ENCODE results near the gene SBSN. TPM values are rescaled to one million over a fixed set of nuclear protein-coding genes. Genes with fewer than 3 reads are reported as not detected.

Gene SBSN
- total and polyA plus RNA-seq, 10 of the 15 experiments (the other 5 are each of a cell fraction or from before 2014, with no cell fraction given), result 0.09 TPM; not detected in 9

- TF ChIP-seq CHD2 (IDR thresholded peaks at IDR 0.05; ENCODE audit: borderline replicate concordance, low read depth, low read length) (peak; percentile 15; the same call in 1 of the 2 replicates), TAF1 (IDR thresholded peaks at IDR 0.05; ENCODE audit: borderline replicate concordance, low read depth, low read length) (no peak), ATF2 (IDR thresholded peaks at IDR 0.05; ENCODE audit: low read length) (no peak), DPF2 (IDR thresholded peaks at IDR 0.05) (peak; percentile 49; the same call in 1 of the 2 replicates), IKZF1 (conservative IDR thresholded peaks at IDR 0.05) (peak; percentile 84), ZNF24 (IDR thresholded peaks at IDR 0.05) (no peak), GATAD2B (conservative IDR thresholded peaks at IDR 0.05; ENCODE audit: low read depth) (0 out of 2 replicates have a peak, but pooled peaks have one; percentile 46), BMI1 (IDR thresholded peaks at IDR 0.05; ENCODE audit: borderline replicate concordance) (no peak), SREBF1 (IDR thresholded peaks at IDR 0.05; ENCODE audit: low read length) (no peak), YY1 (IDR thresholded peaks at IDR 0.05; ENCODE audit: low read depth, low read length) (peak; percentile 82), SIN3A (IDR thresholded peaks at IDR 0.05; ENCODE audit: low read depth, low read length) (no peak), STAT1 (conservative IDR thresholded peaks at IDR 0.05) (no peak), BHLHE40 (IDR thresholded peaks at IDR 0.05; ENCODE audit: borderline replicate concordance in 1 of 2, low read depth in 2 of 2, low read length in 1 of 2) (peak; percentile 19 to 39; a peak in 1 of 4 replicates), MTA3 (IDR thresholded peaks at IDR 0.05; ENCODE audit: borderline replicate concordance, low read length) (no peak), FOXM1 (IDR thresholded peaks at IDR 0.05; ENCODE audit: low read depth, low read length) (no peak; the same call in 1 of the 2 replicates), SUPT20H (IDR thresholded peaks at IDR 0.05; ENCODE audit: borderline replicate concordance, control insufficient read depth, low read depth, low read length) (no peak), RFX5 (IDR thresholded peaks at IDR 0.05; ENCODE audit: low read depth, low read length) (no peak), PKNOX1 (IDR thresholded peaks at IDR 0.05) (peak; percentile 29; the same call in 1 of the 2 replicates), NFIC (IDR thresholded peaks at IDR 0.05; ENCODE audit: low read depth, low read length) (no peak), TCF12 (IDR thresholded peaks at IDR 0.05; ENCODE audit: low read depth, low read length) (peak; percentile 53; the same call in 1 of the 2 replicates), SIX5 (IDR thresholded peaks at IDR 0.05; ENCODE audit: low read depth, low read length, severe bottlenecking) (no peak), PML (IDR thresholded peaks at IDR 0.05; ENCODE audit: low read length) (no peak), ZBTB40 (IDR thresholded peaks at IDR 0.05; ENCODE audit: borderline replicate concordance) (no peak), PAX5 (IDR thresholded peaks at IDR 0.05; ENCODE audit: borderline replicate concordance, low read depth, low read length) (peak; percentile 39; the same call in 1 of the 2 replicates)
Measured at GRCh38 chr19:35495107-35496064, 32.7 kb downstream of the SBSN start (continued).

All from GM12878 (cell line).